Measurements from ENCODE around the gene CFAP141.
A peak's percentile ranks its signal among the peaks of the same experiment; 100 is the strongest.

CFAP141 gene

GRCh38 chr1:154171880-154172279, 34.3 kb downstream of the CFAP141 start:
- no peak for DNase-seq (ENCODE audit: low spot score)

- no peak for DNase-seq (ENCODE audit: low spot score)
Measured at GRCh38 chr1:154171223-154171583, 34.9 kb downstream of the CFAP141 start.

GRCh38 chr1:154170547-154171222, 35.4 kb downstream of the CFAP141 start:
- no peak for DNase-seq (ENCODE audit: low spot score)

GRCh38 chr1:154167461-154167860, 38.7 kb downstream of the CFAP141 start:
- DNase-seq (ENCODE audit: low spot score), result no peak

- no peak for DNase-seq (ENCODE audit: low spot score)
Measured at GRCh38 chr1:154166207-154166606, 39.9 kb downstream of the CFAP141 start.

- no peak for DNase-seq (ENCODE audit: low spot score)
Measured at GRCh38 chr1:154159554-154159953, 46.6 kb downstream of the CFAP141 start.

GRCh38 chr1:154158307-154159125, 47.6 kb downstream of the CFAP141 start:
- no peak for DNase-seq (ENCODE audit: low spot score)

- DNase-seq (ENCODE audit: low spot score), result peak; percentile 47
Measured at GRCh38 chr1:154157520-154158306, 48.4 kb downstream of the CFAP141 start.

GRCh38 chr1:154155251-154155650, 50.9 kb downstream of the CFAP141 start:
- DNase-seq (ENCODE audit: low spot score), result no peak

- no peak for DNase-seq (ENCODE audit: low spot score)
Measured at GRCh38 chr1:154154534-154155191, 51.5 kb downstream of the CFAP141 start, which contains the start of gene NUP210L. TSS of gene NUP210L (minus strand) at chr1:154155073.

- no peak for DNase-seq (ENCODE audit: low spot score)
Measured at GRCh38 chr1:154154053-154154452, 52.1 kb downstream of the CFAP141 start.

GRCh38 chr1:154151311-154151710, 54.8 kb downstream of the CFAP141 start:
- no peak for DNase-seq (ENCODE audit: low spot score)

Data from HuH-7 (cell line).